Central memory CD8-positive, alpha-beta T cell (primary cell): ENCODE data around the gene LBH.

ENCODE experiments used
- ATAC-seq: fragments of 150-1000 bp; cut with Tn5 transposase; replicated peaks from 2 replicates; pipeline ENCODE4 v1.10.0; 2022; ENCODE audit warnings: mild to moderate bottlenecking, moderate FRiP score, moderate number of reproducible peaks; ENCODE audit not compliant: poor library complexity, severe bottlenecking; ENCODE audit errors: extremely low read depth
- DNase-seq, 2 donors: peaks; one replicate each; pipeline ENCODE4 v3.0.0; 2021; ENCODE audit warnings: low spot score in 2 of 2
- H3K27ac Mint-ChIP-seq: one replicate; pipeline ENCODE4 v1.8.0; 2022; ENCODE audit warnings: low read depth, mild to moderate bottlenecking, moderate library complexity, mixed read lengths
- H3K27me3 Mint-ChIP-seq: one replicate; pipeline ENCODE4 v1.8.0; 2022; ENCODE audit warnings: mixed read lengths
- H3K36me3 Mint-ChIP-seq: one replicate; pipeline ENCODE4 v1.8.0; 2022; ENCODE audit warnings: mild to moderate bottlenecking, moderate library complexity, mixed read lengths; ENCODE audit not compliant: insufficient read depth
- H3K4me1 Mint-ChIP-seq: one replicate; pipeline ENCODE4 v1.8.0; 2022; ENCODE audit warnings: mixed read lengths
- H3K4me3 Mint-ChIP-seq: one replicate; pipeline ENCODE4 v1.8.0; 2022; ENCODE audit warnings: mild to moderate bottlenecking, moderate library complexity, mixed read lengths
- H3K9me3 Mint-ChIP-seq: one replicate; pipeline ENCODE4 v1.8.0; 2022; ENCODE audit warnings: mixed read lengths

LBH gene

DNA sequence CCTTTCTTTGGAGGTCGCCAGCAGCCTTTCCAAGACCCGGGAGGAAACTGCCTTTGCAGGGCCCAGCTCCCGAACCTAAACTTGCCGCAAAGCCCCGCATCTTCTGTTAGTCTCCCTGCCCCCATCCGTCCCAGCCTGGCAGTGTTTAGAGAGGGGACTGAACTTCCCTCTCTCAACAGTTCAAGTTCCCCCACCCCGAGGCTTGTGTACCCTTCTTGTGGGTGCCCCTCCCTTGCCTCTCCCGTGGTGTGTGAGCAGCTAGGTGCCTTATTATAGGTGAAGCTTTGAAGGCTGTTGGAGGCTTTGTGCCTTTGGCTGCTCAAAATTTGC is 1.4 kb downstream of the LBH start:
- DNase-seq (peak in 1 of 2 donors; percentile 35), ATAC-seq (peak; percentile 8)
- no peaks in the 10 kb centered on the region for H3K27me3 Mint-ChIP-seq
- peak overlapping the region; percentile 84 for H3K4me3 Mint-ChIP-seq
- peaks cover 63% of the 10 kb centered on the region for H3K4me1 Mint-ChIP-seq
- no peaks in the 10 kb centered on the region for H3K9me3 Mint-ChIP-seq
- peak overlapping the region; percentile 83 for H3K27ac Mint-ChIP-seq
- peaks cover 56% of the 10 kb centered on the region for H3K36me3 Mint-ChIP-seq

DNA sequence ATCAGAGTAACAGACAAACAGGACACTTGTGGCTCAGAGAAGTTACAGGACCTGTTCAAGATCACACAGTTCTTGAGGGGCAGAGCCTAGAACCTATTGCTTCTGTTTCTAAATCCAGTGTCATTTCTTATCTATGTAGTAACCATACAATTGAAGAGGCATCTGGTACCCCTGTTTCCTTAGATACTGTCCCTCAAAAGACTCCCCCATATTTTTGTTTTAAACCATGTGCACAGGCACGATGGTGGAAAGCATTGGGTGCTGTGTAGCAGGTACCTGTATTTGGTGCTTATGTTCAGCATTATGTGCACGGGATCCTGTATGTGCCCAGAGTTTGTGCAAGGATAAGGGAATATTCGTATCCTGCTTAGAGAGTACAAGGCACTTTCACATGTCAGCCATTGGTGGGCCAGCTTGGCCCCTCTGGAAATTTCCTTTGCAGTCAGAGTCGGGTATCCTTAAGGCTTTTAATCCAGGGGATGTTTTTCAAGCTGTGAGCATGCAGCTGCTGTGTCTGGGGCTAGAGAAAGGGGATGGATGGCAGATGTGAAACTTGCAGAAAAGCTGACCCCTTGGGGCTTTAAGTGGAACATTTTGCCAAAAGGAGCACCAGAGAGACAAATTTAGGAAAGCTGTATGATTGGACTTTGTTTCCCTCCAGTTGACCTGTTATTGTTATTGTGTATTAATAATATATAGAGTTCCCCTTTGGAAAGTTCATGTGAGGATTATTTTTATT is 2.1 kb downstream of the LBH start:
- DNase-seq (no peak), ATAC-seq (no peak)
- Mint-ChIP-seq H3K36me3 (peaks cover 55% of the 10 kb centered on the region), H3K27ac (peak overlapping the region; percentile 83), H3K27me3 (no peaks in the 10 kb centered on the region), H3K4me3 (peak overlapping the region; percentile 84), H3K4me1 (peaks cover 68% of the 10 kb centered on the region), H3K9me3 (no peaks in the 10 kb centered on the region)

DNA sequence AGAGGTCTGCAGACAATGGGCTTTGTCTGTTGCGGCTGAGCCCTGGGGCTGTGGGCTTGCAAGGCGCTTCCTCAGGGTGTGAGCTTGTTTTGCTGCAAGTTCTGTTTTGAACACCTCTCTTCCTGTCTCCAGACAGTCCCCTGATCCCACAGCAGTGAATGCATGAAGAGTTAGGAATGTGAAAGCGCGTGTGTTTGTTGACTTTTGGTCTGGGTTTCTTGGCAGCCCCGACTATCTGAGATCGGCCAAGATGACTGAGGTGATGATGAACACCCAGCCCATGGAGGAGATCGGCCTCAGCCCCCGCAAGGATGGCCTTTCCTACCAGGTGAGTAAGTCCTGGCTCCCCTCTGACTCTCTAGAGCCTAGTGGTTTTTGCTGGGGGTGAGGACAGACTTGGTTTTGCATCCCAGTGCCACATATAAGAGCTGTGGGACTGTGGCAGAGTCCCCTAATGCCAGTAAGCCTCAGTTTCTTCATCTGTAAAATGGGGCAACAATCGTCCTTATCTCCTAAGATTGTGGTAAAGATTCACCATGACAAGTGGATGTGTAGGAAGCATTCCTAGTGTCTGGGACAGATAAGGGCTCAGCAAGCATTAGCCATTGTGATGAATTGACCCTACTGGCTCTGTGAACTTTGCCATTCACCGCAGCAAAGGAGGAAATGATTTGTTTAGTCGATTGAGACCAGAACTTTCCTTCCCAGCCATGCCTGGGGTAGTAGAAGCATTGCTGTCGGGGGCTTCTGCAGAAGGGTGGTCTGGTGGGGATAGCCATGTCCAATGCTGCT is 3.0 kb downstream of the LBH start:
- Mint-ChIP-seq H3K4me1 (peaks cover 76% of the 10 kb centered on the region), H3K9me3 (no peaks in the 10 kb centered on the region), H3K4me3 (peak overlapping the region; percentile 84), H3K27ac (peak overlapping the region; percentile 83), H3K36me3 (peaks cover 60% of the 10 kb centered on the region), H3K27me3 (no peaks in the 10 kb centered on the region)
- DNase-seq, result no peak
- no peak for ATAC-seq

DNA sequence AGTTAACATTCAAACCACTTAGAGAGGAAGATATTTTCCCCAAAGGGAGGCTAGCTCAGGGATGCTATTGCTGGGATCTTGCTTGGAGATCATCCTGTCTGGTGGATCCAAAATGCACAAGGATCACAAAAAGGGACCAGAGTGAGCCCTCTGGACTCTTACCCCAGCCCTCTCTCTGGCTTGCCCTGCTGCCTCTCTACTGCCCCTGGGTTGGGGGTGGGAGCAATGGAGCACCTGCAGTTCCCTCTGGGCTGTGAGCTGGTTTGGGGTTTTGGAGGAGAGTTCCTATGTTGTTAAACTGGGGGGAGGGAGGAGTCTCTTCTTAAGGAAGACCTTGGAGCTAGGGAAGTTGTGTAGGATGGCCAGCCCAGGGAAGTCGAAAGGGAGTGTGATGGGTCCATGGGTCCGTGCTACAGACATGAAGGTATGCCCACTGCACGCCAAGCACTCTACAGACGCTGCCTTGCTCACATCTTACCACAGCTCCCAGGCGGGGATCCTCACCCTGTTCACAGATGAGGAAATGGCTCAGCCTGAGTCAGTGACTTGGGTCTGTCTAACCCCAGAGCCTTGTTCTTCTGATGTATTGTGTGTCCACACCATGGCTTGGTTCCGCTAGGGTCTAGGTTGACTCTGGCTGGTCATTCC is 3.8 kb downstream of the LBH start:
- Mint-ChIP-seq H3K4me1 (peaks cover 77% of the 10 kb centered on the region), H3K36me3 (peaks cover 66% of the 10 kb centered on the region), H3K9me3 (no peaks in the 10 kb centered on the region), H3K4me3 (peak overlapping the region; percentile 84), H3K27ac (peak overlapping the region; percentile 83), H3K27me3 (no peaks in the 10 kb centered on the region)
- DNase-seq (peak in 1 of 2 donors; percentile 26), ATAC-seq (no peak)

DNA sequence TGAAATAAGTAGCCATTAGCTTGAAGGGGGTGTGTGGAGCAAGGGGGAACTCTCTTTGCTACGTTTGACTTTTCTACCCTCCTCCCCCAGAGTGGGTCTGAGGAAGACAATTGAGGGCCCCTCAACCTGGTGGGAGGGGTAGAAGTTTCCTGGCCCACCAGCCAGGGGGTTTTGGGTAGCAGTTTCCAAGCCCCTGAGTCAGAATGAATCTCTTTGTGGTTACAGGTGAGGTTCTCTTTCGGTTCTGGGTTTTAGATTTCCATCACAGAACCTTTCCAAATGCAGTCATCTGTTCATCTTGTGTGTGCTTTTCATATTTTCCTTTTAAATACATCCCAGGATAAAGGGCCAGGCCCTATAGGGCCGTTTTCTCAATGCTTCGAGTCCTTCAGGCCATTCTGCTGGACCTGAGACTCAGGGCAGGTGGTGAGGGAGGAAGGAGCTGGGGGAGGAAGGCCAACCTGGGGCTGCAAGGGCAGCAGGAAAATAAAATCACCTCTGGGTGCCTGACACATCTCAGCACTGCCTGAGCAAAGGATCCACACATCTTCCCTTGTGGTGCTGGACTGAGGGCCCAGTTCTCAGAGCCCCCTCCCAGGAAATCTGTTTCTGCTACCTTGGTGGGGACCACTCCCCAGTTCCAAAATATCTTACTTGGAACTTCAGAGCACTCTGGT is 4.7 kb downstream of the LBH start:
- H3K36me3 Mint-ChIP-seq, result peaks cover 68% of the 10 kb centered on the region
- peak overlapping the region; percentile 83 for H3K27ac Mint-ChIP-seq
- H3K4me3 Mint-ChIP-seq, result peak overlapping the region; percentile 84
- H3K4me1 Mint-ChIP-seq, result peaks cover 77% of the 10 kb centered on the region
- H3K9me3 Mint-ChIP-seq, result no peaks in the 10 kb centered on the region
- no peaks in the 10 kb centered on the region for H3K27me3 Mint-ChIP-seq
- ATAC-seq (no peak), DNase-seq (no peak)

DNA sequence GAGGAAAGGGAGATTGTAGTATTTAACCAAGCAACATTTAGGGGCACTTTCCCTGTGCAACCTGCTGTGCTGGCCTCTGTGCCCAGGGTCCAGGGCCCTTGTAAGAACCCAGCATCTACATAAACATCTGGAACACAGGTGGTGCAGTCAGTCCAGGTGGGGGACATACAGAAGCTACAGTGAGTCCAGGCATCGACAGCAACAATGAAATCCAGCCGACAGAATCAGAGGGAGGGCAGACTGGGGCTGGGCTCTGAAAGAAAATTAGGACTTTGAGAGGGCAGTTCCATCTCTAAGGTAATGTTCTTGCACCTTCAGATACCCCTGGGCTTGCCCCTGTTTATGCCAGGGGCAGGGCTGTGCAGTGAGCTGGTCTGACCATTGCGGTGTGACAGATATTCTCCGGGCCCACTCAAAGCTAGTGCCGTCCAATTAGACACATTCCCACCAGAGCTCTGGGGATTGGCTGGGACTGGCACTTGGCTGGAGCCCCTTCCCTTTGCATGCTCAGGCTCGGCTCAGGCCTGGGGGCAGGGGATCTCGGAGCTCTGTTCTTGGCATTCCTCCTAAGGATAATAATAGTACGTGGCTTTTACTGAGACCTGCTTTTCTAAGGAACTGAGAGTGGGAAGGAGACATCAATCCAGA is 5.4 kb downstream of the LBH start:
- Mint-ChIP-seq H3K9me3 (no peaks in the 10 kb centered on the region), H3K4me1 (peaks cover 79% of the 10 kb centered on the region), H3K36me3 (peaks cover 69% of the 10 kb centered on the region), H3K4me3 (peak overlapping the region; percentile 84), H3K27me3 (no peaks in the 10 kb centered on the region), H3K27ac (peak overlapping the region; percentile 83)
- ATAC-seq (no peak), DNase-seq (no peak)

DNA sequence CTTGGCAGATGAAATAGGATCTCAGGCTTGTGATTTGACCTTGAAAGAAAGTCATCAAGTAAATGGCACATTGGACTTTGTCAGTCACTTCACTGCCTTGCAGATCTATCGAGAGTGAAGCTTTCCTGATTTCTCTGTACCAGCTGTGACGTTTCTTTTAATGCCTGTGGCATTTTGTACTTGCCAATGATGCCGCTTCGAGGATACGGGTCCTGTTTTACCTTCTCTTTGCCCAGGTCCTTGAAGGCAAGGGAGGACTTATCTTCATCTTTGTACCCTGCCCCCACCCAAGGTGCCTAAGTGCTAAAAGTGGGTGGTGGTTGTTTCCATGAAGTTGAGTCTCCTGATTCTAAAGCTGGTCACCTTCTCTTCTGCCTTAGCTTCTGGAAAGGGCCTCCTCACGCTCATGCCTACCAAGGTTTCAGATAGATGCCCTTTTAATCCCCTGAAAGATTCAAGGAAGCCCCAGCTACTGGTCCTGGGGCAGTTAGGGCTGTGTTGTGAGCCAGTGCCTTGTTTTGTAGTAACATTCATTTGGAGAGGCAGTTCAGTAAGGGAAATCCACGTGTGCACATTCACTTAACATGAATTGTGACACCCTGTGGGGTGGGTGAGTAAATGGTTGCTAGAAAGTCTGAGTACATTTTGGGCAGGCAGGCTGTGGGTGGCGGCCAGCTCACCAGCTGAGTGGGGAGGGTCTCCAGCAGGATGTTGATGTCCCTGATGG is 6.1 kb downstream of the LBH start:
- H3K36me3 Mint-ChIP-seq, result peaks cover 64% of the 10 kb centered on the region
- no peak for ATAC-seq
- no peak for DNase-seq

DNA sequence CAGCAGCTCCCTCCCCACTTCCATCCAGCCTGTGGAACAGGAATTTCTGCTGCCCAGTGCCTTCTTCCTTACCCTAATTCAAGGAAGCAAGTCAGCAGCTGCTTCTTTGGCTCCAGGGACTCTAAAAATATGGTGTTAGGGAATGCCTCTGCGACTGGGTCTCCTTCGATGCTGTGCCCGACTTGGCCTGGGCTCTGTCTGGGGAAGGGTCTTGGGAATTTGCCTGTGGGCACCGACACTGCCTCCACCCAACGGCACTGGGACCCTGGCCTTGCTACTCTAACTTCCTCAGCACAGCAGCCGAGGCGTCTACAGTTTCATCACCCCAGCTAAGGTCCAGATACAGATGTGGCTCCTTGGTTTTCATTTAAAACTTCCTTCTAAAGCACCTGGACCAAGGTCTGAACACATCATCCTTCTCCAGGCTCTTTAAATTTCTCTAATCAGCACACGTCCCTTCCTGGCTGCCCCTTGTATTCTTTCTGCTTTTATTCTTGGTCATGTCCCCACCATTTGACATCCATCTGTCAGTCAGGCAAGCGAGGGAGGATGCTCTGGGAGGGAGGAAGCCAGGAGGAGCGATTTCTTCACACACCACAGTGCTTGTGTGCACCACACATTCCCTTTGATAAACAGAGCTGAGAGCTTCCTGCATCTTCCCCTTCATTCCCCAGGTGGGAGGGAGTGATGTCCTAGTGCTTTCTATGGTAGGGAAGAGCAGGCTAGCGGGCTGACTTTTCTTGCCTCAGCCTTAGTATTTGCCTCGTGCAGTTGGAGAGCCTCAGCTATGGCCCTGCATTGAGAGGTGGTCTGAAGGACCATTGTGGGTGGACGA is 6.8 kb downstream of the LBH start:
- Mint-ChIP-seq H3K27me3 (no peaks in the 10 kb centered on the region), H3K4me1 (peaks cover 80% of the 10 kb centered on the region), H3K4me3 (peak overlapping the region; percentile 84), H3K27ac (peak overlapping the region; percentile 66), H3K9me3 (no peaks in the 10 kb centered on the region), H3K36me3 (peaks cover 64% of the 10 kb centered on the region)
- no peak for ATAC-seq
- DNase-seq, result no peak

More for the DNA sequence above, 6.1 kb downstream of the LBH start:
- H3K9me3 Mint-ChIP-seq, result no peaks in the 10 kb centered on the region
- H3K4me1 Mint-ChIP-seq, result peaks cover 79% of the 10 kb centered on the region
- no peaks in the 10 kb centered on the region for H3K27me3 Mint-ChIP-seq
- H3K27ac Mint-ChIP-seq, result peak overlapping the region; percentile 83
- peak overlapping the region; percentile 84 for H3K4me3 Mint-ChIP-seq

DNA sequence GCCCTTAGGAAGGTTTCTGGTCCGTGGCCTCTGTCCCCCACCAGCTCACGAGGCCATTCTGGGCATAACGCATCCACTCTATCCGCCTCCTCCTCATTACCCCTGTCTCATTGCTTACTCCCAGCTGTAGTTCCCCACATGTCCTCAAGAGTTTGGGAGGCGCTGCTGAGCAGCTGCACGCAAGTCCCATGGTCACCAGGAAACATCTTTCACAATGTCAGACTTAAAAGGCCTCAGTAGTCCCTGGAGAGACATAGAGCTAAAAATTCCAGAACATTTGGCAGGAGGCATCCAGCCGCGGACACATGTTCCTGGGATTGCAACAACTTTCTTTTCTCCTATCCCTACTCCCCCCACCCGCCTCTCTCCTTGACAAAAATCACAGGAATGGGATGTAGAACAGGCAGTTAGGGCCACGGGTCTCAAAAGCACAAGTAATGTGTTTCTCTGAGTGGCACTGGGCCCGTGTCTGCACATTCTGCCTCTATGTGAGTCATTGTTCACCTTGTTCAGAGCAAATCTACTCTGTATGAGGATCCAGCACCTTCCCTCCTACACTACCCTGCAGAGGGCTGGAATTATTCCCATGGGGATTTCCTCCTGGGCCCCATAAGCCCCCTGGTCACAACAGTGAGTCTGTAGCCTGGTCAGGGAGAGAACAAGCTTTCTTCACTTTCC is 8.1 kb downstream of the LBH start:
- H3K9me3 Mint-ChIP-seq, result no peaks in the 10 kb centered on the region
- ATAC-seq, result peak; percentile 55
- peak overlapping the region; percentile 84 for H3K4me3 Mint-ChIP-seq
- peak overlapping the region; percentile 66 for H3K27ac Mint-ChIP-seq
- H3K36me3 Mint-ChIP-seq, result peaks cover 70% of the 10 kb centered on the region
- peaks cover 78% of the 10 kb centered on the region for H3K4me1 Mint-ChIP-seq
- H3K27me3 Mint-ChIP-seq, result no peaks in the 10 kb centered on the region
- peak; percentile 62 to 67 for DNase-seq

DNA sequence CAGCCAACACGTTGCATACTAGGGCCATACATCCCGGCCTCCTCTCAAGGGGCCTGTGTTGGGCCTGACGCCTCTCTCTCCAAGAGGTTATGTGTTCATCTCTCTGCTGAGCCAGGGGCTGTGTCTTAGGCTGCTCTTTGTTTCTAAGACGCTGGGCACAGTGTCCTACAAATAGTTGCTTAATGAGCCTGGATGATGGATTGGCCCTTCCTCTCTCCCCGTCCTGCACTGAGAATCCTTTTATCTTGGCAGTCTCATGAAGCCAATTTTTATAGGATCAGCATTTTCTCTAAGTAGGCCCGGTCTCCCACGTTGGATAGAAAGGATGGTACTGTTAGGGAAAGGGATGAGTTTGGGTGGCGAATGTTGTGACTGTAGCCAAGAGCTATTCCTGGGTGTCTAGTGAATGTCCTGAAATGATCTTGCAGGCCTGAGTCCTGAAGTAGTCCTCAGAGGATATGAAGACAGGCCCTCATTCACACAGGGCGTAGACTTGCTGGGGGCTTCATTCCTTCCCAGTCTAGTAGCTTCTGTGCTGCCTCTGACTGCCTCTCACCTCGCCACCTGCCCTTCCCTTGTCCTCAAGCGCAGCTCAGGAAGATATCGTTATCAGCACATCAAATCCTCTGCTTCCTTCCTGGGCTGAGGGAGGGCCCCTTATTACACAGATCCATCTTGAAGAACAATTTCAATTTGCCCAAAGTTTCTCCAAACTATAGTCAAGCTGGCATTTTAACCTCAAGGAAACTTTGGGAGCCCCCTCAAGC is 8.8 kb downstream of the LBH start:
- H3K9me3 Mint-ChIP-seq, result no peaks in the 10 kb centered on the region
- H3K27me3 Mint-ChIP-seq, result no peaks in the 10 kb centered on the region
- peaks cover 69% of the 10 kb centered on the region for H3K36me3 Mint-ChIP-seq
- peaks cover 73% of the 10 kb centered on the region for H3K4me1 Mint-ChIP-seq
- ATAC-seq (no peak), DNase-seq (no peak)
- peak overlapping the region; percentile 62 for H3K4me3 Mint-ChIP-seq
- H3K27ac Mint-ChIP-seq, result peak overlapping the region; percentile 66
